HG02938 (cell line): ENCODE results near the gene ANKH.
"Not testable (repeated sequence)": the region's sequence is repeated elsewhere in the genome, so short reads cannot be mapped to it uniquely, and the experiment has no call there.

ENCODE experiments used
- ATAC-seq: cut with Tn5 transposase; IDR thresholded peaks from one replicate; pipeline ENCODE4 v1.9.1; 2021; ENCODE audit warnings: mild to moderate bottlenecking, moderate library complexity; ENCODE audit not compliant: unreplicated experiment

ANKH gene

GRCh38 chr5:14871214-14872069 lies at the start of gene ANKH:
TSS of gene ANKH (minus strand) at chr5:14871778. CDS start at chr5:14871447, 331 bp downstream.
- peak; percentile 78 for ATAC-seq

GRCh38 chr5:14920121-14920520 lies 48.5 kb upstream of the ANKH start:
- no peak for ATAC-seq

GRCh38 chr5:14919106-14919505 lies 47.5 kb upstream of the ANKH start:
- not testable (repeated sequence) for ATAC-seq

- no peak for ATAC-seq
Observed at GRCh38 chr5:14917719-14918118, 46.1 kb upstream of the ANKH start.

GRCh38 chr5:14915291-14915952 lies 43.8 kb upstream of the ANKH start:
- ATAC-seq = no peak

GRCh38 chr5:14914623-14915260 lies 43.2 kb upstream of the ANKH start:
- no peak for ATAC-seq

- no peak for ATAC-seq
Observed at GRCh38 chr5:14914193-14914592, 42.6 kb upstream of the ANKH start.

GRCh38 chr5:14913096-14913495 lies 41.5 kb upstream of the ANKH start:
- no peak for ATAC-seq

GRCh38 chr5:14912206-14912605 lies 40.6 kb upstream of the ANKH start:
- no peak for ATAC-seq

GRCh38 chr5:14909369-14909768 lies 37.8 kb upstream of the ANKH start:
- no peak for ATAC-seq

GRCh38 chr5:14908172-14908571 lies 36.6 kb upstream of the ANKH start:
- no peak for ATAC-seq

- no peak for ATAC-seq
Observed at GRCh38 chr5:14906628-14907027, 35.0 kb upstream of the ANKH start.

- ATAC-seq = no peak
Observed at GRCh38 chr5:14902826-14903560, 31.4 kb upstream of the ANKH start.

- no peak for ATAC-seq
Observed at GRCh38 chr5:14901462-14902051, 30.0 kb upstream of the ANKH start.

GRCh38 chr5:14900693-14901461 lies 29.3 kb upstream of the ANKH start:
- ATAC-seq = no peak

- no peak for ATAC-seq
Observed at GRCh38 chr5:14896131-14896530, 24.6 kb upstream of the ANKH start.

GRCh38 chr5:14895301-14895700 lies 23.7 kb upstream of the ANKH start:
- ATAC-seq = no peak

- no peak for ATAC-seq
Observed at GRCh38 chr5:14894748-14895147, 23.2 kb upstream of the ANKH start.

- ATAC-seq = no peak
Observed at GRCh38 chr5:14893381-14893780, 21.8 kb upstream of the ANKH start.

- no peak for ATAC-seq
Observed at GRCh38 chr5:14890846-14891245, 19.3 kb upstream of the ANKH start.
